SJSA1 (cell line): Measurements from ENCODE around the gene CD40. TPM values are rescaled to one million over a fixed set of nuclear protein-coding genes. Genes with fewer than 3 reads are reported as not detected.

Experiments used
- DNase-seq, 2 experiments: peaks; one replicate each; pipeline ENCODE4 v3.0.0-alpha.2; 2015 to 2020; ENCODE audit warnings: low spot score in 2 of 2, low read depth in 1 of 2
- H3K27ac ChIP-seq: fragments of 250-450 bp; sonication (Bioruptor Pico); 2 replicates; pipeline ENCODE4 v1.5.1; 2020; ENCODE audit warnings: mild to moderate bottlenecking, moderate library complexity
- H3K27me3 ChIP-seq: fragments of 250-450 bp; sonication (Bioruptor Pico); replicated peaks from 2 replicates; pipeline ENCODE4 v1.5.1; 2020; ENCODE audit warnings: mild to moderate bottlenecking, moderate library complexity
- H3K36me3 ChIP-seq: fragments of 250-450 bp; sonication (Bioruptor Pico); 2 replicates; pipeline ENCODE4 v1.5.1; 2020; ENCODE audit warnings: mild to moderate bottlenecking
- H3K4me1 ChIP-seq: fragments of 250-450 bp; sonication (Bioruptor Pico); replicated peaks from 2 replicates; pipeline ENCODE4 v1.6.1; 2021; ENCODE audit warnings: mild to moderate bottlenecking
- H3K4me3 ChIP-seq: fragments of 250-450 bp; sonication (Bioruptor Pico); 2 replicates; pipeline ENCODE4 v1.5.1; 2020; ENCODE audit warnings: mild to moderate bottlenecking
- H3K9me3 ChIP-seq: fragments of 250-450 bp; sonication (Bioruptor Pico); replicated peaks from 2 replicates; pipeline ENCODE4 v1.5.1; 2020; ENCODE audit warnings: mild to moderate bottlenecking
- total RNA-seq: library from RNA; depleted of rRNA; stranded (reverse); fragments of >200 nt; shearing (Covaris generic); gene quantifications from 2 replicates; pipeline ENCODE4 v1.2.3, GENCODE V29; 2014

CD40 gene
- total RNA-seq, 1 experiment from 2014 or later: 0.05 TPM

GRCh38 chr20:46134716-46135115, 16.6 kb downstream of the CD40 start:
- H3K9me3 ChIP-seq: no peaks in the 10 kb centered on the region
- no peaks in the 10 kb centered on the region for H3K4me1 ChIP-seq
- no peak overlapping the region for H3K4me3 ChIP-seq
- H3K27me3 ChIP-seq: peaks cover 71% of the 10 kb centered on the region
- DNase-seq: no peak
- H3K36me3 ChIP-seq: no peaks in the 10 kb centered on the region
- no peak overlapping the region for H3K27ac ChIP-seq

- no peaks in the 10 kb centered on the region for H3K36me3 ChIP-seq
- H3K4me3 ChIP-seq: no peak overlapping the region
- H3K27ac ChIP-seq: no peak overlapping the region
- no peaks in the 10 kb centered on the region for H3K4me1 ChIP-seq
- H3K27me3 ChIP-seq: peaks cover 69% of the 10 kb centered on the region
- H3K9me3 ChIP-seq: no peaks in the 10 kb centered on the region
- no peak for DNase-seq
These were observed 17.9 kb downstream of the CD40 start for GRCh38 chr20:46135856-46136633.

GRCh38 chr20:46137816-46138215, 19.7 kb downstream of the CD40 start:
- H3K27me3 ChIP-seq: peaks cover 62% of the 10 kb centered on the region
- H3K4me1 ChIP-seq: no peaks in the 10 kb centered on the region
- H3K4me3 ChIP-seq: no peak overlapping the region
- no peaks in the 10 kb centered on the region for H3K9me3 ChIP-seq
- no peak for DNase-seq
- H3K36me3 ChIP-seq: no peaks in the 10 kb centered on the region
- no peak overlapping the region for H3K27ac ChIP-seq

- no peak for DNase-seq
- Histone ChIP-seq H3K27me3 (peaks cover 60% of the 10 kb centered on the region), H3K9me3 (no peaks in the 10 kb centered on the region), H3K27ac (no peak overlapping the region), H3K36me3 (no peaks in the 10 kb centered on the region), H3K4me3 (no peak overlapping the region), H3K4me1 (no peaks in the 10 kb centered on the region)
These were observed 21.3 kb downstream of the CD40 start for GRCh38 chr20:46139266-46139889.

GRCh38 chr20:46139908-46140482, 21.9 kb downstream of the CD40 start:
- no peak for DNase-seq
- no peaks in the 10 kb centered on the region for H3K4me1 ChIP-seq
- no peaks in the 10 kb centered on the region for H3K36me3 ChIP-seq
- no peaks in the 10 kb centered on the region for H3K9me3 ChIP-seq
- H3K4me3 ChIP-seq: no peak overlapping the region
- peaks cover 54% of the 10 kb centered on the region for H3K27me3 ChIP-seq
- no peak overlapping the region for H3K27ac ChIP-seq

- Histone ChIP-seq H3K27ac (no peak overlapping the region), H3K4me3 (no peak overlapping the region), H3K27me3 (peaks cover 47% of the 10 kb centered on the region), H3K9me3 (no peaks in the 10 kb centered on the region), H3K4me1 (no peaks in the 10 kb centered on the region), H3K36me3 (no peaks in the 10 kb centered on the region)
- no peak for DNase-seq
These were observed 24.0 kb downstream of the CD40 start for GRCh38 chr20:46142124-46142523.

- no peaks in the 10 kb centered on the region for H3K4me1 ChIP-seq
- peaks cover 30% of the 10 kb centered on the region for H3K27me3 ChIP-seq
- H3K36me3 ChIP-seq: no peaks in the 10 kb centered on the region
These were observed 26.4 kb downstream of the CD40 start for GRCh38 chr20:46144432-46145025.

GRCh38 chr20:46145713-46146112, 27.6 kb downstream of the CD40 start:
- H3K4me1 ChIP-seq: no peaks in the 10 kb centered on the region
- no peaks in the 10 kb centered on the region for H3K9me3 ChIP-seq
- peaks cover 22% of the 10 kb centered on the region for H3K27me3 ChIP-seq
- H3K36me3 ChIP-seq: no peaks in the 10 kb centered on the region
- no peak for DNase-seq
- no peak overlapping the region for H3K27ac ChIP-seq
- H3K4me3 ChIP-seq: no peak overlapping the region

More at GRCh38 chr20:46144432-46145025, 26.4 kb downstream of the CD40 start:
- H3K4me3 ChIP-seq: no peak overlapping the region
- DNase-seq: no peak
- no peak overlapping the region for H3K27ac ChIP-seq
- no peaks in the 10 kb centered on the region for H3K9me3 ChIP-seq

GRCh38 chr20:46148313-46149208, 30.4 kb downstream of the CD40 start:
- no peak overlapping the region for H3K27ac ChIP-seq
- no peak overlapping the region for H3K4me3 ChIP-seq
- H3K4me1 ChIP-seq: no peaks in the 10 kb centered on the region
- no peak for DNase-seq
- peaks cover 17% of the 10 kb centered on the region for H3K27me3 ChIP-seq
- H3K36me3 ChIP-seq: no peaks in the 10 kb centered on the region
- H3K9me3 ChIP-seq: no peaks in the 10 kb centered on the region

- peaks cover 24% of the 10 kb centered on the region for H3K27me3 ChIP-seq
These were observed 32.8 kb downstream of the CD40 start for GRCh38 chr20:46150943-46151342.

GRCh38 chr20:46151936-46152335, 33.8 kb downstream of the CD40 start:
- Histone ChIP-seq H3K36me3 (no peaks in the 10 kb centered on the region), H3K27me3 (peaks cover 34% of the 10 kb centered on the region), H3K4me1 (no peaks in the 10 kb centered on the region), H3K27ac (no peak overlapping the region), H3K9me3 (no peaks in the 10 kb centered on the region), H3K4me3 (no peak overlapping the region)
- DNase-seq: no peak

More at GRCh38 chr20:46150943-46151342, 32.8 kb downstream of the CD40 start:
- no peak overlapping the region for H3K27ac ChIP-seq
- H3K4me1 ChIP-seq: no peaks in the 10 kb centered on the region
- H3K9me3 ChIP-seq: no peaks in the 10 kb centered on the region
- DNase-seq: no peak
- H3K36me3 ChIP-seq: no peaks in the 10 kb centered on the region
- H3K4me3 ChIP-seq: no peak overlapping the region

GRCh38 chr20:46152824-46153586, 34.9 kb downstream of the CD40 start:
- no peak for DNase-seq
- H3K9me3 ChIP-seq: no peaks in the 10 kb centered on the region
- no peak overlapping the region for H3K4me3 ChIP-seq
- H3K27me3 ChIP-seq: peaks cover 45% of the 10 kb centered on the region
- no peaks in the 10 kb centered on the region for H3K4me1 ChIP-seq
- H3K27ac ChIP-seq: no peak overlapping the region
- H3K36me3 ChIP-seq: no peaks in the 10 kb centered on the region

- no peaks in the 10 kb centered on the region for H3K9me3 ChIP-seq
- peaks cover 55% of the 10 kb centered on the region for H3K27me3 ChIP-seq
- H3K27ac ChIP-seq: no peak overlapping the region
- no peaks in the 10 kb centered on the region for H3K36me3 ChIP-seq
- no peak for DNase-seq
- no peak overlapping the region for H3K4me3 ChIP-seq
- H3K4me1 ChIP-seq: no peaks in the 10 kb centered on the region
These were observed 36.2 kb downstream of the CD40 start for GRCh38 chr20:46154305-46154704.
